Adrenal gland (tissue), 12 donors: ENCODE results near the gene TNNI3K. TPM values are rescaled to one million over a fixed set of nuclear protein-coding genes. Genes with fewer than 3 reads are reported as not detected.

Experiments
- DNase-seq, 7 donors: peaks; one replicate each; pipeline ENCODE4 v3.0.0-alpha.2; 2019 to 2020
- H3K27ac ChIP-seq, 5 donors: fragments of 200-600 bp; sonication (generic) in 4 of 5; 1 replicate in 3 of 5; 2 replicates in 2 of 5; pipeline versions ENCODE4 v1.5.1 to v1.8.0; 2016 to 2020; ENCODE audit warnings: mild to moderate bottlenecking in 1 of 5
- H3K27me3 ChIP-seq: fragments of 200-600 bp; 2 replicates; pipeline ENCODE4 v1.8.0; 2021
- H3K36me3 ChIP-seq, 2 donors: fragments of 200-600 bp; replicated peaks in 1 of 2; 1 replicate in 1 of 2; 2 replicates in 1 of 2; pipeline versions ENCODE4 v1.5.1 to v1.8.0; 2018 to 2022
- H3K4me1 ChIP-seq, 2 donors: fragments of 200-600 bp; replicated peaks in 1 of 2; 1 replicate in 1 of 2; 2 replicates in 1 of 2; pipeline versions ENCODE4 v1.5.1 to v1.8.0; 2018 to 2021
- H3K4me3 ChIP-seq, 4 donors: fragments of 200-600 bp; sonication (generic) in 3 of 4; one replicate each; pipeline ENCODE4 v1.5.1; 2016 to 2018
- H3K9me3 ChIP-seq, 3 donors: fragments of 200-600 bp; sonication (generic) in 1 of 3; replicated peaks in 1 of 3; 1 replicate in 2 of 3; 2 replicates in 1 of 3; pipeline versions ENCODE4 v1.5.1 to v1.8.0; 2016 to 2021
- POLR2A ChIP-seq, 2 donors: fragments of 450-650 bp; IDR thresholded peaks; one replicate each; pipeline ENCODE4 v1.6.1; 2017; ENCODE audit warnings: antibody characterized with exemption in 2 of 2, mild to moderate bottlenecking in 2 of 2, moderate library complexity in 1 of 2
- WGBS, 4 donors: extraction: QIAGEN DNeasy Blood & Tissue Kit in 2 of 4; methylation state at CpG; one replicate each; pipeline versions ENCODE4 v1.1.5 to v1.1.7; 2013 to 2017; 5-methylcytosine and 5-hydroxymethylcytosine counted together
- intact Hi-C, 2 donors: fragments of 100-400 bp; cut with DNase I; formaldehyde crosslinking; loops; one replicate each; pipeline versions ENCODE4 v1.14.1 to v1.15.0; 2022 to 2023
- polyA plus RNA-seq, 3 donors: library from polyadenylated mRNA; stranded (reverse); fragments of 200-250 nt in 2 of 3; fragments of 350-450 nt in 1 of 3; fragmentation: Illumina TruSeq in 1 of 3; extraction: RNeasy Lipid Tissue Mini Kit (QIAGEN cat#74804) in 1 of 3; gene quantifications; one replicate each; pipeline ENCODE4 v1.2.3, GENCODE V29; 2013 to 2014
- total RNA-seq, 9 donors: library from RNA; depleted of rRNA in 4 of 9; stranded (reverse); fragments of >200 nt in 4 of 9; fragments of 120-200 nt in 1 of 9; fragmentation: NEBNext Ultra II Directional in 1 of 9; extraction: Animal tissue kit (Norgen Biotek cat#: 25700) in 1 of 9; gene quantifications; one replicate each; pipeline versions ENCODE4 v1.1.0 to v1.2.4, GENCODE V29; 2013 to 2023
- TF ChIP-seq, protein P1 (sequence below), 6 experiments: fragments of 450-650 bp in 4 of 6; fragments of 200-600 bp in 2 of 6; sonication (generic) in 1 of 6; IDR thresholded peaks; 1 replicate in 5 of 6; 2 replicates in 1 of 6; pipeline versions ENCODE4 v1.5.1 to v1.8.0; 2016 to 2021; ENCODE audit warnings: antibody characterized with exemption in 6 of 6, mild to moderate bottlenecking in 2 of 6, moderate library complexity in 1 of 6
- donor health status: healthy with polysubstance abuse.
- donor health status: Bipolar disorder and iron deficiency.
- donor health status: DM: yes; HTN: yes; CAD: no.
- donor health status: DM: no; HTN: no; CAD: no.
- donor health status: DM: no; HTN: no; CAD: no.
- donor health status: DM: yes; HTN: yes; CAD: no.

The TNNI3K gene
- total and polyA plus RNA-seq, 12 donors: 0.88 to 7.9 (median 2.1) TPM

DNA sequence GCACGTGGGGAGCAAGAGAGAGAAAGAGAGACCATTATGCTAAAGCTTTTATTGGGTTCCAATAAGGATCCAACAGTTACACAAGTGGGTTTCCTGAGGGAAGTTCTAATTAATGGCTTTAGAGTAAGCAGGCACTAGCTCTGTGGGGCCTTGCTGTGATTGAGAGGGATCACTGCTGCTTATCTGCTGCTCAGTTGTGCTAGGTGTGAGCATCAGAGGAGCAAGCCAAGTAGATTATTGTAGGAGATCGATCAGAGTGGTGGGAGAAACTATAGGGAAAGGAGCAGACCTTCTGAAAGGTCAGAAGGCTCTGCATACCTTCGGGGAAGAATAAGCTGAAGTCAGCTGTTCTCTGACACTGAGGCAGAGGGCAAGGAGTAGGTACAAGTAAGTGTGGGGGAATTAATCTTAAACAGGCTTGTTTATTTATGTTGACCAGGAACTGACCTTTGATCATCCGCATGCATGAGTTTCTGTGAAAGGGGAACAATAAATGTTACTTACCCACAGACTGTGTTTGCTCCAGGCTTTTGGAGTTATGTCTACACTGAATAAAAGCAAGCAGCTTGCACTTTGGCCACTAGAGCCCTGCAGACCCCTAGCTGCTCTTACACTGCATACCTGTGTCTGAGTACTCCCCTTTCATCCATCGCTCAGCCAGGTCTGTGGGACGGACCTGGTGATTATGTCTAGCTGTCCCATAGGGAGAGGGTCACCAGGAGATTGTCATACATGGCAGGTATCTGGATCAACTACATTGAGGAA lies 89.7 kb downstream of the TNNI3K start:
- no peaks in the 10 kb centered on the region for H3K4me1 ChIP-seq
- no peak for TF ChIP-seq POLR2A (IDR thresholded peaks at IDR 0.05)
- TF ChIP-seq, protein P1, sequence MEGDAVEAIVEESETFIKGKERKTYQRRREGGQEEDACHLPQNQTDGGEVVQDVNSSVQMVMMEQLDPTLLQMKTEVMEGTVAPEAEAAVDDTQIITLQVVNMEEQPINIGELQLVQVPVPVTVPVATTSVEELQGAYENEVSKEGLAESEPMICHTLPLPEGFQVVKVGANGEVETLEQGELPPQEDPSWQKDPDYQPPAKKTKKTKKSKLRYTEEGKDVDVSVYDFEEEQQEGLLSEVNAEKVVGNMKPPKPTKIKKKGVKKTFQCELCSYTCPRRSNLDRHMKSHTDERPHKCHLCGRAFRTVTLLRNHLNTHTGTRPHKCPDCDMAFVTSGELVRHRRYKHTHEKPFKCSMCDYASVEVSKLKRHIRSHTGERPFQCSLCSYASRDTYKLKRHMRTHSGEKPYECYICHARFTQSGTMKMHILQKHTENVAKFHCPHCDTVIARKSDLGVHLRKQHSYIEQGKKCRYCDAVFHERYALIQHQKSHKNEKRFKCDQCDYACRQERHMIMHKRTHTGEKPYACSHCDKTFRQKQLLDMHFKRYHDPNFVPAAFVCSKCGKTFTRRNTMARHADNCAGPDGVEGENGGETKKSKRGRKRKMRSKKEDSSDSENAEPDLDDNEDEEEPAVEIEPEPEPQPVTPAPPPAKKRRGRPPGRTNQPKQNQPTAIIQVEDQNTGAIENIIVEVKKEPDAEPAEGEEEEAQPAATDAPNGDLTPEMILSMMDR (IDR thresholded peaks at IDR 0.05): no peak
- H3K27me3 ChIP-seq: no peaks in the 10 kb centered on the region
- H3K27ac ChIP-seq: no peak overlapping the region
- intact Hi-C loops: no loop called here
- H3K9me3 ChIP-seq: no peaks in the 10 kb centered on the region
- WGBS, 4 donors: 79 to 86% (median 83%) methylated on average over 6 of the region's 6 CpGs
- H3K36me3 ChIP-seq: no peaks in the 10 kb centered on the region
- H3K4me3 ChIP-seq: no peak overlapping the region
- DNase-seq: no peak

DNA sequence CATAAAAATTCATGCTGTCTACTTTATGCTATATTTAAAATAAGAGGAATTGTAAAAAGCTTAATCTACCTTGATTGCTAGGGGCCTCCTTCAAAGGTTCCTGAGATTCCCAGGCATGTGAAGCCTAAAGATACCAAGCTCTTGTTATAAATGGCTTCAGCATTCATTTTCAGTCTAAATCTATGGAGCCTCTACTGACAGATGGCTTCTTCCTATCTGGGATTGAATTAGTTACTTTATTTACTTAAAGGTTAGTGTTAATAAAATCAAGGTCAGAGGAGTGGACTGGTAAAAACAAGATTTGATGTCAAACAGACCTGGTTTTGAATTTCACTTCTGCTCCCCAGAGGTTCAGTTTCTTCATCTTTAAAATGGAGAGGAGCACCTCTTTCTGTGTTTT lies 93.7 kb downstream of the TNNI3K start:
- Histone ChIP-seq H3K27ac (no peak overlapping the region), H3K36me3 (no peaks in the 10 kb centered on the region), H3K4me3 (no peak overlapping the region), H3K9me3 (no peaks in the 10 kb centered on the region), H3K4me1 (no peaks in the 10 kb centered on the region), H3K27me3 (no peaks in the 10 kb centered on the region)
- intact Hi-C loops: no loop called here
- no peak for TF ChIP-seq POLR2A (IDR thresholded peaks at IDR 0.05)
- TF ChIP-seq, protein P1 (IDR thresholded peaks at IDR 0.05): no peak
- DNase-seq: no peak

DNA sequence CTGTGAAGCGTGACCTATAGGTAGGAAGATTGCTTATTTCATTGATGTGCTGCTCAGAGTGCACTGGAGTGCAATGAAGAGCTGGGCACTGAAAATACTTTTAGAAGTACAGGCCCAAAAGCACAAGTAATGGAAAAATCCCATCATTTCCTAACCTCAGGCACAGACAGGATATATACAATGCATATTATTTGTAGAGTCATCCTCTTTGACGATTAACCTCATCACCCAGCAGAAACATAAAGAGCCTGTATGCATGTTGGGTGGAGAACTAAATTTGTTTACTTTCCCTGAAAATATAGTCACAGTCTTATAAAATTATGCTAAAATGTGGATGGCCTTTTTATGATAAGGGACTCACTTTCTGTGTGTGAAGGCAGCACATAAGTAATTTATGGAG lies 98.1 kb downstream of the TNNI3K start:
- WGBS, 4 donors: 80 to 91% (median 86%) methylated on average over 2 of the region's 2 CpGs
- H3K9me3 ChIP-seq: no peaks in the 10 kb centered on the region
- no peak overlapping the region for H3K27ac ChIP-seq
- no peak overlapping the region for H3K4me3 ChIP-seq
- TF ChIP-seq, protein P1 (IDR thresholded peaks at IDR 0.05): no peak
- TF ChIP-seq POLR2A (IDR thresholded peaks at IDR 0.05): no peak
- DNase-seq: no peak
- no peaks in the 10 kb centered on the region for H3K27me3 ChIP-seq
- no peaks in the 10 kb centered on the region for H3K36me3 ChIP-seq
- H3K4me1 ChIP-seq: no peaks in the 10 kb centered on the region
- intact Hi-C loops: no loop called here

DNA sequence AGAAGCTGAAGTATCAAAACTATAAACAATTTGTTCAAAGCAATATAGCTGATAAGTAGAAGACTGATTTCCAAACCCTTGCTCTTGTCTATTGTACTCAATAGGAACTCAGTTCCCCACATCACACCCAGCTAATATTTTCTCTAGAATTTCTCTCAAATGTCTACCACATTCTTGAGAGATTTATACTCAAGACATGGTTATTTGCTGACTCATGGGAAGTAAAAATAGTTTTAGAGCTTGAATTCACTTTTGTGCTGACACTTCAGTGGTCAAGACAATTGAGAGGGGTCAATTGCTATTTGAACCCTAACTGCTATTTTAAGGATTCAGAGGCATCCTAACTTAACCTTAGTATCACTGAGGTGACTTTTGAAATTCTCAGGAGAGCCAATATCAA lies 99.0 kb downstream of the TNNI3K start:
- H3K4me1 ChIP-seq: no peaks in the 10 kb centered on the region
- intact Hi-C loops: no loop called here
- H3K4me3 ChIP-seq: no peak overlapping the region
- no peak for DNase-seq
- no peaks in the 10 kb centered on the region for H3K9me3 ChIP-seq
- TF ChIP-seq, protein P1 (IDR thresholded peaks at IDR 0.05): no peak
- no peak for TF ChIP-seq POLR2A (IDR thresholded peaks at IDR 0.05)
- H3K27me3 ChIP-seq: no peaks in the 10 kb centered on the region
- no peaks in the 10 kb centered on the region for H3K36me3 ChIP-seq
- no peak overlapping the region for H3K27ac ChIP-seq
